HCT116 (cell line): ENCODE results near the gene ATP8A2.

ENCODE experiments used
- POLR2A ChIP-seq: IDR thresholded peaks from 2 replicates; pipeline ENCODE4 v1.7.0; 2011; ENCODE audit warnings: borderline replicate concordance; ENCODE audit not compliant: insufficient read depth, insufficient read length; ENCODE audit errors: extremely low read depth
- SP1 ChIP-seq: IDR thresholded peaks from 2 replicates; pipeline ENCODE4 v1.6.1; 2012; ENCODE audit warnings: low read depth
- TF ChIP-seq, protein P1 (sequence below), 3 experiments: fragments of 200-600 bp in 1 of 3; sonication (generic) in 1 of 3; IDR thresholded peaks in 2 of 3; conservative IDR thresholded peaks in 1 of 3; 2 replicates each; pipeline ENCODE4 v1.5.1; 2012 to 2017; ENCODE audit warnings: low read depth in 2 of 3, low read length in 2 of 3, antibody characterized with exemption in 1 of 3, borderline replicate concordance in 1 of 3, control low read depth in 1 of 3, mild to moderate bottlenecking in 1 of 3, mixed read lengths in 1 of 3, mixed run types in 1 of 3, moderate library complexity in 1 of 3; ENCODE audit not compliant: insufficient read depth in 1 of 3

DNA sequence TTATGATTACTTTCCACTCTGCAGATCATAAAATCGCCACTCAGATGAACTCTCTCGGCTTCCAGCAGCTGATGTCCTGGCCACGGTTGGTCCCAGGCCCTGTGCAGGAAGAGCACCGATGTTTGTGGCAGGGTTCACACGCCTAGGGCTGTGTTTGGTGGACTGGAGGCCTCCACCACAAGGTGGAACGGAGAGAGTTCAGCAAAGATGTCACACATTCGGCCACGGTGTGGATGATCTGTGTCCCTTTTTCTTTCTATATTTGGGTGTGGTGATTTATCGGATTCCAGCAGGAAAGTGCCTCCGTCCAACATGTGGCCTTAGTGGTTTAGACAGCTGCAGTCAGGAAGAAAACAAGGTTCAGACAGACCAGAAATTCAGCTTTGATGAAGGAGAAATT is 680.6 kb downstream of the ATP8A2 start:
- TF ChIP-seq POLR2A (no peak), SP1 (no peak)
- TF ChIP-seq, protein P1, sequence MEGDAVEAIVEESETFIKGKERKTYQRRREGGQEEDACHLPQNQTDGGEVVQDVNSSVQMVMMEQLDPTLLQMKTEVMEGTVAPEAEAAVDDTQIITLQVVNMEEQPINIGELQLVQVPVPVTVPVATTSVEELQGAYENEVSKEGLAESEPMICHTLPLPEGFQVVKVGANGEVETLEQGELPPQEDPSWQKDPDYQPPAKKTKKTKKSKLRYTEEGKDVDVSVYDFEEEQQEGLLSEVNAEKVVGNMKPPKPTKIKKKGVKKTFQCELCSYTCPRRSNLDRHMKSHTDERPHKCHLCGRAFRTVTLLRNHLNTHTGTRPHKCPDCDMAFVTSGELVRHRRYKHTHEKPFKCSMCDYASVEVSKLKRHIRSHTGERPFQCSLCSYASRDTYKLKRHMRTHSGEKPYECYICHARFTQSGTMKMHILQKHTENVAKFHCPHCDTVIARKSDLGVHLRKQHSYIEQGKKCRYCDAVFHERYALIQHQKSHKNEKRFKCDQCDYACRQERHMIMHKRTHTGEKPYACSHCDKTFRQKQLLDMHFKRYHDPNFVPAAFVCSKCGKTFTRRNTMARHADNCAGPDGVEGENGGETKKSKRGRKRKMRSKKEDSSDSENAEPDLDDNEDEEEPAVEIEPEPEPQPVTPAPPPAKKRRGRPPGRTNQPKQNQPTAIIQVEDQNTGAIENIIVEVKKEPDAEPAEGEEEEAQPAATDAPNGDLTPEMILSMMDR (IDR thresholded peaks at IDR 0.05 in 2 of 3, conservative IDR thresholded peaks at IDR 0.05 in 1 of 3; ENCODE audit: borderline replicate concordance in 1 of 3, insufficient read depth in 1 of 3, low read depth in 2 of 3, low read length in 2 of 3), result no peak
